ENCODE data around the gene TMEM129. TPM values are rescaled to one million over a fixed set of nuclear protein-coding genes. Genes with fewer than 3 reads are reported as not detected.

TMEM129 gene
- total RNA-seq, 1 donor from 2014 or later: 27.2 TPM

DNA sequence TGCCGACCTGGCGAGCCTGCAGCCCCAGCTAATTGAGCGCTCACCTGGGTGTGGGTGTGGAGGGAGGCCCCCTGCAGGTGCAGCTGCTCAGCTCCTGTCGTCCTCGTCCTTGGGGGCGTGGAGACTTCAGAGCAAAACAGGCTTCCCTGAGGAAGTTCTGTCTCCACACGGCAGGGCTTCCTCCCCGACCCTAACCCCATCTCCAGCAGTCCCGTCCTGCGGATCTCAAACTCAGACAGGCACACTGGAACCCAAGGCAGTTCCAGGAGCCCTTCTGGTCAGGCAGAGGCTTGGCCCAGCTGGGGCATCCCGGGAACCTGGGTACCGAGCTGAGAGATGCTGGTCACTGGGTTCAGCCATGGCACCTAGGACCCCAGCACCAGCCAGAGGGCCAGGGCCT is 24.6 kb upstream of the TMEM129 start:
- TF ChIP-seq, protein P1, sequence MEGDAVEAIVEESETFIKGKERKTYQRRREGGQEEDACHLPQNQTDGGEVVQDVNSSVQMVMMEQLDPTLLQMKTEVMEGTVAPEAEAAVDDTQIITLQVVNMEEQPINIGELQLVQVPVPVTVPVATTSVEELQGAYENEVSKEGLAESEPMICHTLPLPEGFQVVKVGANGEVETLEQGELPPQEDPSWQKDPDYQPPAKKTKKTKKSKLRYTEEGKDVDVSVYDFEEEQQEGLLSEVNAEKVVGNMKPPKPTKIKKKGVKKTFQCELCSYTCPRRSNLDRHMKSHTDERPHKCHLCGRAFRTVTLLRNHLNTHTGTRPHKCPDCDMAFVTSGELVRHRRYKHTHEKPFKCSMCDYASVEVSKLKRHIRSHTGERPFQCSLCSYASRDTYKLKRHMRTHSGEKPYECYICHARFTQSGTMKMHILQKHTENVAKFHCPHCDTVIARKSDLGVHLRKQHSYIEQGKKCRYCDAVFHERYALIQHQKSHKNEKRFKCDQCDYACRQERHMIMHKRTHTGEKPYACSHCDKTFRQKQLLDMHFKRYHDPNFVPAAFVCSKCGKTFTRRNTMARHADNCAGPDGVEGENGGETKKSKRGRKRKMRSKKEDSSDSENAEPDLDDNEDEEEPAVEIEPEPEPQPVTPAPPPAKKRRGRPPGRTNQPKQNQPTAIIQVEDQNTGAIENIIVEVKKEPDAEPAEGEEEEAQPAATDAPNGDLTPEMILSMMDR (IDR thresholded peaks at IDR 0.05; ENCODE audit: unreplicated experiment): no peak
- Mint-ChIP-seq H3K4me1 (ENCODE audit: unreplicated experiment) (no peaks in the 10 kb centered on the region), H3K27me3 (ENCODE audit: unreplicated experiment) (peaks cover 6% of the 10 kb centered on the region), H3K27ac (ENCODE audit: unreplicated experiment) (no peak overlapping the region), H3K4me3 (ENCODE audit: unreplicated experiment) (no peak overlapping the region), H3K9me3 (ENCODE audit: unreplicated experiment) (no peaks in the 10 kb centered on the region), H3K36me3 (ENCODE audit: low read depth, unreplicated experiment) (peaks cover 17% of the 10 kb centered on the region)
- DNase-seq (ENCODE audit: low spot score): no peak

DNA sequence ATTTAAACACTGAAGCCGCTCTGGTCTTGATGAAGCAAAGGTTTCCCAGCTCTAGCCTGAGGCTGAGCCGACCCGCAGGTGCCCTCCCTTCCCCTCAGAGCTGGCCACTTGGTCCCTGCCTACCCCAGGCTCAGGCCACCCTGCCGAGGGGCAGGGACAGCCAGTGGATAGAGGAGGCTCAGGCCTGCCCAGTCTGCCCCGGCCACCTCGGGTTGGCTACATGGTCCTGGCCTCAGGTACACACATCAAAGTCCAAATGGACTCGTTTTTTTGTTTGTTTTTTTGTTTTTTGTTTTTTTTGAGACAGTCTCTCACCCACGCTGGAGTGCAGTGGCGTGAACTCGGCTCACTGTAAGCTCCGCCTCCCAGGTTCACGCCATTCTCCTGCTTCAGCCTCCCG is 24.0 kb upstream of the TMEM129 start:
- Mint-ChIP-seq H3K27me3 (ENCODE audit: unreplicated experiment) (peaks cover 6% of the 10 kb centered on the region), H3K9me3 (ENCODE audit: unreplicated experiment) (no peaks in the 10 kb centered on the region), H3K36me3 (ENCODE audit: low read depth, unreplicated experiment) (peaks cover 18% of the 10 kb centered on the region), H3K4me3 (ENCODE audit: unreplicated experiment) (no peak overlapping the region), H3K4me1 (ENCODE audit: unreplicated experiment) (no peaks in the 10 kb centered on the region), H3K27ac (ENCODE audit: unreplicated experiment) (no peak overlapping the region)
- DNase-seq (ENCODE audit: low spot score): no peak
- TF ChIP-seq, protein P1 (IDR thresholded peaks at IDR 0.05; ENCODE audit: unreplicated experiment): no peak

DNA sequence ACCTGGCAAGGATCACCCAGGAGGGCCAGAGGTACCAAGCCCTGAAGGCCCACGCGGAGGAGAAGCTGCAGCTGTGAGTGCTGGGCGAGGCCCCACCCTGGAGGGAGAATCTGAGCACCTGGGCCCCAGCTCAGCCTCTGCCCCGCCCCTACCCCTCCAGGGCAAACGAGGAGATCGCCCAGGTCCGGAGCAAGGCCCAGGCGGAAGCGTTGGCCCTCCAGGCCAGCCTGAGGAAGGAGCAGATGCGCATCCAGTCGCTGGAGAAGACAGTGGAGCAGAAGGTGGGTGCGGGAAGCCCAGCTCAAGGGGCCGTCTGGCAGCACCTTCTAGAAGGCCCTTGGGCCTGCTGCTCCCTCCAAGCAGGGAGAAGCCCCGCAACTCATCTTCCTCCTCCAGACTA is 23.4 kb upstream of the TMEM129 start:
- no peak for DNase-seq (ENCODE audit: low spot score)
- H3K4me1 Mint-ChIP-seq (ENCODE audit: unreplicated experiment): no peaks in the 10 kb centered on the region
- H3K36me3 Mint-ChIP-seq (ENCODE audit: low read depth, unreplicated experiment): peaks cover 18% of the 10 kb centered on the region
- TF ChIP-seq, protein P1 (IDR thresholded peaks at IDR 0.05; ENCODE audit: unreplicated experiment): no peak
- no peaks in the 10 kb centered on the region for H3K9me3 Mint-ChIP-seq (ENCODE audit: unreplicated experiment)
- H3K27me3 Mint-ChIP-seq (ENCODE audit: unreplicated experiment): peaks cover 6% of the 10 kb centered on the region
- H3K4me3 Mint-ChIP-seq (ENCODE audit: unreplicated experiment): no peak overlapping the region
- no peak overlapping the region for H3K27ac Mint-ChIP-seq (ENCODE audit: unreplicated experiment)

DNA sequence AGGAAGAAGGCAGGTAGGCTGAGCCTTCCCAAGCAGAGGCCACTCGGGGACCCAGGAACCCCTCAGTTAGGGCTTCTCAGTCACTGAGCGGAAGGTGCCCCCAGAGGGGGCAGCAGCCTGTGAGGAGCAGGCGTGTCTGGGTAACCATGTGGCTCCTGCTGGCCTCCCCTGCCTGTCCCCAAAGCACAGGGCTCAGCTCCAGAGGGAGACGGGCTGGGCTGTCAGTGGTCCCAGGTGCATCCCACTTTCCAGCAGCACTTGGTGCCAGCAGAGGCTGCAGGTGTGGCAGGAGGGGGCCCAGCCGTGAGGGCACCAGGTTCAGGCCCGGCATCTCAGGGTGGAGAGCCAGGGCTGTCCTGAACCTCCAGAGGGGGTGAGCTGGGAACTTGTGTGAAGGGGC is 22.9 kb upstream of the TMEM129 start:
- TF ChIP-seq, protein P1 (IDR thresholded peaks at IDR 0.05; ENCODE audit: unreplicated experiment): no peak
- peaks cover 6% of the 10 kb centered on the region for H3K27me3 Mint-ChIP-seq (ENCODE audit: unreplicated experiment)
- H3K27ac Mint-ChIP-seq (ENCODE audit: unreplicated experiment): no peak overlapping the region
- no peak overlapping the region for H3K4me3 Mint-ChIP-seq (ENCODE audit: unreplicated experiment)
- DNase-seq (ENCODE audit: low spot score): no peak
- H3K36me3 Mint-ChIP-seq (ENCODE audit: low read depth, unreplicated experiment): peaks cover 20% of the 10 kb centered on the region
- no peaks in the 10 kb centered on the region for H3K4me1 Mint-ChIP-seq (ENCODE audit: unreplicated experiment)
- H3K9me3 Mint-ChIP-seq (ENCODE audit: unreplicated experiment): peaks cover under 1% of the 10 kb centered on the region

DNA sequence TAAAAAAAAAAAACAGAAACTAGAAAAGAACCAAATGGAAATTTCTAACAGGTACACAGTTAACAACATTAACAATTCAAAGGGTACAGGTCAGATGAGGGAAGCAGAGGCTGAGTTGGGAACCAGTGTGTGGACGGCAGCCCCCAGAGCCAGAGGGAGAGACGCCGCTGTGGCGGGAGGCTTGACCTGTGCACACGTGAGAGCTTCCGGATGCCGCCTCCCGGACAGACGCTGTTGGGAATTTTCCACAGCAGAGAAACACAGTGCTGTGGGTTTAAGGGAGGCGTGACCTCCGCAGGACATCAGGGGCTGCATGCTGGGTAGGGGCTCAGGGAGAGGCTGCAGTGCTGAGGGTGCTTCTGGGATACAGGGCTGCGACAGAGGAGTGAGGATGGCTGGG is 22.4 kb upstream of the TMEM129 start:
- DNase-seq (ENCODE audit: low spot score): no peak
- H3K9me3 Mint-ChIP-seq (ENCODE audit: unreplicated experiment): peaks cover 5% of the 10 kb centered on the region

More for the DNA sequence above, 22.4 kb upstream of the TMEM129 start:
- Mint-ChIP-seq H3K4me3 (ENCODE audit: unreplicated experiment) (no peak overlapping the region), H3K27me3 (ENCODE audit: unreplicated experiment) (peaks cover 10% of the 10 kb centered on the region), H3K27ac (ENCODE audit: unreplicated experiment) (no peak overlapping the region), H3K36me3 (ENCODE audit: low read depth, unreplicated experiment) (peaks cover 24% of the 10 kb centered on the region), H3K4me1 (ENCODE audit: unreplicated experiment) (no peaks in the 10 kb centered on the region)
- TF ChIP-seq, protein P1 (IDR thresholded peaks at IDR 0.05; ENCODE audit: unreplicated experiment): no peak
